ENCODE results near the gene SFT2D1.
A peak's percentile ranks its signal among the peaks of the same experiment; 100 is the strongest.

Gene SFT2D1

GRCh38 chr6:166325383-166326042, 16.8 kb downstream of the SFT2D1 start:
- DNase-seq (ENCODE audit: insufficient read length), result no peak
- FAIRE-seq, result peak; percentile 76
- TF ChIP-seq POLR2A (IDR thresholded peaks at IDR 0.05; ENCODE audit: low read depth, low read length) (no peak), TAF1 (IDR thresholded peaks at IDR 0.05; ENCODE audit: borderline replicate concordance, low read depth, low read length) (no peak), POLR2AphosphoS5 (IDR thresholded peaks at IDR 0.05; ENCODE audit: low read depth, low read length) (no peak)

GRCh38 chr6:166323395-166323794, 18.9 kb downstream of the SFT2D1 start:
- no peak for TF ChIP-seq POLR2A (IDR thresholded peaks at IDR 0.05; ENCODE audit: low read depth, low read length)
- TF ChIP-seq POLR2AphosphoS5 (IDR thresholded peaks at IDR 0.05; ENCODE audit: low read depth, low read length), result no peak
- no peak for TF ChIP-seq TAF1 (IDR thresholded peaks at IDR 0.05; ENCODE audit: borderline replicate concordance, low read depth, low read length)
- FAIRE-seq (no peak), DNase-seq (ENCODE audit: insufficient read length) (no peak)

GRCh38 chr6:166318649-166319600, 23.4 kb downstream of the SFT2D1 start:
- FAIRE-seq (no peak), DNase-seq (ENCODE audit: insufficient read length) (no peak)
- no peak for TF ChIP-seq TAF1 (IDR thresholded peaks at IDR 0.05; ENCODE audit: borderline replicate concordance, low read depth, low read length)
- peak; percentile 47; the same call in 1 of the 2 replicates for TF ChIP-seq POLR2A (IDR thresholded peaks at IDR 0.05; ENCODE audit: low read depth, low read length)
- peak; percentile 64; the same call in 1 of the 2 replicates for TF ChIP-seq POLR2AphosphoS5 (IDR thresholded peaks at IDR 0.05; ENCODE audit: low read depth, low read length)

- FAIRE-seq, result no peak
- no peak for TF ChIP-seq TAF1 (IDR thresholded peaks at IDR 0.05; ENCODE audit: borderline replicate concordance, low read depth, low read length)
- no peak for DNase-seq (ENCODE audit: insufficient read length)
Observed at GRCh38 chr6:166318227-166318626, 24.1 kb downstream of the SFT2D1 start.

GRCh38 chr6:166317261-166318212, 24.8 kb downstream of the SFT2D1 start:
- no peak for TF ChIP-seq POLR2AphosphoS5 (IDR thresholded peaks at IDR 0.05; ENCODE audit: low read depth, low read length)
- no peak for TF ChIP-seq TAF1 (IDR thresholded peaks at IDR 0.05; ENCODE audit: borderline replicate concordance, low read depth, low read length)
- TF ChIP-seq POLR2A (IDR thresholded peaks at IDR 0.05; ENCODE audit: low read depth, low read length), result no peak
- no peak for DNase-seq (ENCODE audit: insufficient read length)
- FAIRE-seq, result no peak

GRCh38 chr6:166315436-166315835, 26.9 kb downstream of the SFT2D1 start:
- no peak for FAIRE-seq
- no peak for DNase-seq (ENCODE audit: insufficient read length)
- TF ChIP-seq POLR2A (IDR thresholded peaks at IDR 0.05; ENCODE audit: low read depth, low read length) (no peak), POLR2AphosphoS5 (IDR thresholded peaks at IDR 0.05; ENCODE audit: low read depth, low read length) (no peak), TAF1 (IDR thresholded peaks at IDR 0.05; ENCODE audit: borderline replicate concordance, low read depth, low read length) (no peak)

GRCh38 chr6:166314454-166314853, 27.9 kb downstream of the SFT2D1 start:
- DNase-seq (ENCODE audit: insufficient read length), result no peak
- no peak for FAIRE-seq
- TF ChIP-seq TAF1 (IDR thresholded peaks at IDR 0.05; ENCODE audit: borderline replicate concordance, low read depth, low read length), result no peak
- no peak for TF ChIP-seq POLR2A (IDR thresholded peaks at IDR 0.05; ENCODE audit: low read depth, low read length)
- no peak for TF ChIP-seq POLR2AphosphoS5 (IDR thresholded peaks at IDR 0.05; ENCODE audit: low read depth, low read length)

GRCh38 chr6:166313255-166314070, 28.9 kb downstream of the SFT2D1 start:
- FAIRE-seq, result peak; percentile 73
- DNase-seq (ENCODE audit: insufficient read length), result peak; percentile 61
- no peak for TF ChIP-seq POLR2A (IDR thresholded peaks at IDR 0.05; ENCODE audit: low read depth, low read length)
- TF ChIP-seq POLR2AphosphoS5 (IDR thresholded peaks at IDR 0.05; ENCODE audit: low read depth, low read length), result no peak
- TF ChIP-seq TAF1 (IDR thresholded peaks at IDR 0.05; ENCODE audit: borderline replicate concordance, low read depth, low read length), result no peak

- FAIRE-seq, result no peak
- TF ChIP-seq TAF1 (IDR thresholded peaks at IDR 0.05; ENCODE audit: borderline replicate concordance, low read depth, low read length) (no peak), POLR2A (IDR thresholded peaks at IDR 0.05; ENCODE audit: low read depth, low read length) (no peak), POLR2AphosphoS5 (IDR thresholded peaks at IDR 0.05; ENCODE audit: low read depth, low read length) (no peak)
- DNase-seq (ENCODE audit: insufficient read length), result no peak
Observed at GRCh38 chr6:166312832-166313231, 29.5 kb downstream of the SFT2D1 start.

- DNase-seq (ENCODE audit: insufficient read length) (no peak), FAIRE-seq (no peak)
- TF ChIP-seq POLR2A (IDR thresholded peaks at IDR 0.05; ENCODE audit: low read depth, low read length) (no peak), TAF1 (IDR thresholded peaks at IDR 0.05; ENCODE audit: borderline replicate concordance, low read depth, low read length) (no peak), POLR2AphosphoS5 (IDR thresholded peaks at IDR 0.05; ENCODE audit: low read depth, low read length) (no peak)
Observed at GRCh38 chr6:166310634-166311033, 31.7 kb downstream of the SFT2D1 start.

Measured in GM12892 (cell line).